ENCODE results near the gene MEF2B. TPM values are rescaled to one million over a fixed set of nuclear protein-coding genes. Genes with fewer than 3 reads are reported as not detected.

The MEF2B gene
- total and polyA plus RNA-seq, 2 experiments from 2014 or later: 7.4 to 8.3 TPM

DNA sequence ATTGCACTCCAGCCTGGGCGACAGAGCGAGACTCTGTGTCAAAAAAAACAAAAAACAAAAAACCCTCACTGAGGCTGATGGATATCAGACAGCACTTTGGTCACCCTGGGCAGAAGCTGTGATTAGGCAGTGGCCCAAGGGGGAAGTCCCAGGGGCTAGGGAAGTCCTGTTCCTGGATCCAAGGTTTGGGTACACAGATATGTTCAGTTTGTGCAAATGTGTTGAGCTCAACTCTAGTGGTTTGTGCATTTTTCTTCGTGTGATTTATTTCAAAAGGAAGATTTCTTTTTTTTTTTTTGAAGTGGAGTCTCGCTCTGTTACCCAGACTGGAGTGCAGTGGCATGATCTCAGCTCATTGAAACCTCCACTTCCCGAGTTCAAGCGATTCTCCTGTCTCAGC, 12.3 kb downstream of the MEF2B start:
- Histone ChIP-seq H4K20me1 (replicated peaks; ENCODE audit: insufficient read depth) (no peaks in the 10 kb centered on the region), H3F3A (replicated peaks; ENCODE audit: low read depth) (0 out of 2 replicates have a peak, but pooled peaks cover 4% of the 10 kb centered on the region), H3K27me3 (ENCODE audit: insufficient read depth) (no peaks in the 10 kb centered on the region), H3K79me2 (replicated peaks; ENCODE audit: insufficient read depth) (no peaks in the 10 kb centered on the region), H3K36me3 (ENCODE audit: insufficient read depth) (no peaks in the 10 kb centered on the region), H3K4me3 (no peak overlapping the region), H2AFZ (no peak overlapping the region), H3K9me2 (ENCODE audit: insufficient read depth) (no peaks in the 10 kb centered on the region), H3K4me2 (no peak overlapping the region), H3K27ac (ENCODE audit: low read depth) (no peak overlapping the region), H3K4me1 (ENCODE audit: insufficient read depth) (peaks cover 16% of the 10 kb centered on the region)
- no peak overlapping the region for H3K27ac Mint-ChIP-seq
- TF ChIP-seq JUNB (IDR thresholded peaks at IDR 0.05; ENCODE audit: unreplicated experiment) (no peak), NANOG (IDR thresholded peaks at IDR 0.05; ENCODE audit: borderline replicate concordance) (no peak), POLR2AphosphoS5 (IDR thresholded peaks at IDR 0.05; ENCODE audit: low read depth) (no peak), EZH2 (IDR thresholded peaks at IDR 0.05; ENCODE audit: low read depth, unreplicated experiment) (no peak), STAT1 (IDR thresholded peaks at IDR 0.05; ENCODE audit: unreplicated experiment) (no peak), CREB1 (CRISPR knock-in tag; IDR thresholded peaks at IDR 0.05; ENCODE audit: low read depth) (no peak), ZNF114 (CRISPR knock-in tag; IDR thresholded peaks at IDR 0.05) (no peak), ETS1 (IDR thresholded peaks at IDR 0.05) (no peak), EZH2phosphoT487 (IDR thresholded peaks at IDR 0.05; ENCODE audit: unreplicated experiment) (no peak), ZNF331 (CRISPR knock-in tag; IDR thresholded peaks at IDR 0.05; ENCODE audit: low read depth) (no peak)
- TF ChIP-seq, protein P1, sequence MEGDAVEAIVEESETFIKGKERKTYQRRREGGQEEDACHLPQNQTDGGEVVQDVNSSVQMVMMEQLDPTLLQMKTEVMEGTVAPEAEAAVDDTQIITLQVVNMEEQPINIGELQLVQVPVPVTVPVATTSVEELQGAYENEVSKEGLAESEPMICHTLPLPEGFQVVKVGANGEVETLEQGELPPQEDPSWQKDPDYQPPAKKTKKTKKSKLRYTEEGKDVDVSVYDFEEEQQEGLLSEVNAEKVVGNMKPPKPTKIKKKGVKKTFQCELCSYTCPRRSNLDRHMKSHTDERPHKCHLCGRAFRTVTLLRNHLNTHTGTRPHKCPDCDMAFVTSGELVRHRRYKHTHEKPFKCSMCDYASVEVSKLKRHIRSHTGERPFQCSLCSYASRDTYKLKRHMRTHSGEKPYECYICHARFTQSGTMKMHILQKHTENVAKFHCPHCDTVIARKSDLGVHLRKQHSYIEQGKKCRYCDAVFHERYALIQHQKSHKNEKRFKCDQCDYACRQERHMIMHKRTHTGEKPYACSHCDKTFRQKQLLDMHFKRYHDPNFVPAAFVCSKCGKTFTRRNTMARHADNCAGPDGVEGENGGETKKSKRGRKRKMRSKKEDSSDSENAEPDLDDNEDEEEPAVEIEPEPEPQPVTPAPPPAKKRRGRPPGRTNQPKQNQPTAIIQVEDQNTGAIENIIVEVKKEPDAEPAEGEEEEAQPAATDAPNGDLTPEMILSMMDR (conservative IDR thresholded peaks at IDR 0.05; ENCODE audit: low read depth in 2 of 2): no peak
- TF ChIP-seq, protein P2, sequence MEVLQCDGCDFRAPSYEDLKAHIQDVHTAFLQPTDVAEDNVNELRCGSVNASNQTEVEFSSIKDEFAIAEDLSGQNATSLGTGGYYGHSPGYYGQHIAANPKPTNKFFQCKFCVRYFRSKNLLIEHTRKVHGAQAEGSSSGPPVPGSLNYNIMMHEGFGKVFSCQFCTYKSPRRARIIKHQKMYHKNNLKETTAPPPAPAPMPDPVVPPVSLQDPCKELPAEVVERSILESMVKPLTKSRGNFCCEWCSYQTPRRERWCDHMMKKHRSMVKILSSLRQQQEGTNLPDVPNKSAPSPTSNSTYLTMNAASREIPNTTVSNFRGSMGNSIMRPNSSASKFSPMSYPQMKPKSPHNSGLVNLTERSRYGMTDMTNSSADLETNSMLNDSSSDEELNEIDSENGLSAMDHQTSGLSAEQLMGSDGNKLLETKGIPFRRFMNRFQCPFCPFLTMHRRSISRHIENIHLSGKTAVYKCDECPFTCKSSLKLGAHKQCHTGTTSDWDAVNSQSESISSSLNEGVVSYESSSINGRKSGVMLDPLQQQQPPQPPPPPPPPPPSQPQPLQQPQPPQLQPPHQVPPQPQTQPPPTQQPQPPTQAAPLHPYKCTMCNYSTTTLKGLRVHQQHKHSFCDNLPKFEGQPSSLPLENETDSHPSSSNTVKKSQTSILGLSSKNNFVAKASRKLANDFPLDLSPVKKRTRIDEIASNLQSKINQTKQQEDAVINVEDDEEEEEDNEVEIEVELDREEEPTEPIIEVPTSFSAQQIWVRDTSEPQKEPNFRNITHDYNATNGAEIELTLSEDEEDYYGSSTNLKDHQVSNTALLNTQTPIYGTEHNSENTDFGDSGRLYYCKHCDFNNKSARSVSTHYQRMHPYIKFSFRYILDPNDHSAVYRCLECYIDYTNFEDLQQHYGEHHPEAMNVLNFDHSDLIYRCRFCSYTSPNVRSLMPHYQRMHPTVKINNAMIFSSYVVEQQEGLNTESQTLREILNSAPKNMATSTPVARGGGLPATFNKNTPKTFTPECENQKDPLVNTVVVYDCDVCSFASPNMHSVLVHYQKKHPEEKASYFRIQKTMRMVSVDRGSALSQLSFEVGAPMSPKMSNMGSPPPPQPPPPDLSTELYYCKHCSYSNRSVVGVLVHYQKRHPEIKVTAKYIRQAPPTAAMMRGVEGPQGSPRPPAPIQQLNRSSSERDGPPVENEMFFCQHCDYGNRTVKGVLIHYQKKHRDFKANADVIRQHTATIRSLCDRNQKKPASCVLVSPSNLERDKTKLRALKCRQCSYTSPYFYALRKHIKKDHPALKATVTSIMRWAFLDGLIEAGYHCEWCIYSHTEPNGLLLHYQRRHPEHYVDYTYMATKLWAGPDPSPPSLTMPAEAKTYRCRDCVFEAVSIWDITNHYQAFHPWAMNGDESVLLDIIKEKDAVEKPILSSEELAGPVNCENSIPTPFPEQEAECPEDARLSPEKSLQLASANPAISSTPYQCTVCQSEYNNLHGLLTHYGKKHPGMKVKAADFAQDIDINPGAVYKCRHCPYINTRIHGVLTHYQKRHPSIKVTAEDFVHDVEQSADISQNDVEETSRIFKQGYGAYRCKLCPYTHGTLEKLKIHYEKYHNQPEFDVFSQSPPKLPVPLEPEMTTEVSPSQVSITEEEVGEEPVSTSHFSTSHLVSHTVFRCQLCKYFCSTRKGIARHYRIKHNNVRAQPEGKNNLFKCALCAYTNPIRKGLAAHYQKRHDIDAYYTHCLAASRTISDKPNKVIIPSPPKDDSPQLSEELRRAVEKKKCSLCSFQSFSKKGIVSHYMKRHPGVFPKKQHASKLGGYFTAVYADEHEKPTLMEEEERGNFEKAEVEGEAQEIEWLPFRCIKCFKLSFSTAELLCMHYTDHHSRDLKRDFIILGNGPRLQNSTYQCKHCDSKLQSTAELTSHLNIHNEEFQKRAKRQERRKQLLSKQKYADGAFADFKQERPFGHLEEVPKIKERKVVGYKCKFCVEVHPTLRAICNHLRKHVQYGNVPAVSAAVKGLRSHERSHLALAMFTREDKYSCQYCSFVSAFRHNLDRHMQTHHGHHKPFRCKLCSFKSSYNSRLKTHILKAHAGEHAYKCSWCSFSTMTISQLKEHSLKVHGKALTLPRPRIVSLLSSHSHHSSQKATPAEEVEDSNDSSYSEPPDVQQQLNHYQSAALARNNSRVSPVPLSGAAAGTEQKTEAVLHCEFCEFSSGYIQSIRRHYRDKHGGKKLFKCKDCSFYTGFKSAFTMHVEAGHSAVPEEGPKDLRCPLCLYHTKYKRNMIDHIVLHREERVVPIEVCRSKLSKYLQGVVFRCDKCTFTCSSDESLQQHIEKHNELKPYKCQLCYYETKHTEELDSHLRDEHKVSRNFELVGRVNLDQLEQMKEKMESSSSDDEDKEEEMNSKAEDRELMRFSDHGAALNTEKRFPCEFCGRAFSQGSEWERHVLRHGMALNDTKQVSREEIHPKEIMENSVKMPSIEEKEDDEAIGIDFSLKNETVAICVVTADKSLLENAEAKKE (CRISPR knock-in tag; IDR thresholded peaks at IDR 0.05): no peak
- TF ChIP-seq, protein P3, sequence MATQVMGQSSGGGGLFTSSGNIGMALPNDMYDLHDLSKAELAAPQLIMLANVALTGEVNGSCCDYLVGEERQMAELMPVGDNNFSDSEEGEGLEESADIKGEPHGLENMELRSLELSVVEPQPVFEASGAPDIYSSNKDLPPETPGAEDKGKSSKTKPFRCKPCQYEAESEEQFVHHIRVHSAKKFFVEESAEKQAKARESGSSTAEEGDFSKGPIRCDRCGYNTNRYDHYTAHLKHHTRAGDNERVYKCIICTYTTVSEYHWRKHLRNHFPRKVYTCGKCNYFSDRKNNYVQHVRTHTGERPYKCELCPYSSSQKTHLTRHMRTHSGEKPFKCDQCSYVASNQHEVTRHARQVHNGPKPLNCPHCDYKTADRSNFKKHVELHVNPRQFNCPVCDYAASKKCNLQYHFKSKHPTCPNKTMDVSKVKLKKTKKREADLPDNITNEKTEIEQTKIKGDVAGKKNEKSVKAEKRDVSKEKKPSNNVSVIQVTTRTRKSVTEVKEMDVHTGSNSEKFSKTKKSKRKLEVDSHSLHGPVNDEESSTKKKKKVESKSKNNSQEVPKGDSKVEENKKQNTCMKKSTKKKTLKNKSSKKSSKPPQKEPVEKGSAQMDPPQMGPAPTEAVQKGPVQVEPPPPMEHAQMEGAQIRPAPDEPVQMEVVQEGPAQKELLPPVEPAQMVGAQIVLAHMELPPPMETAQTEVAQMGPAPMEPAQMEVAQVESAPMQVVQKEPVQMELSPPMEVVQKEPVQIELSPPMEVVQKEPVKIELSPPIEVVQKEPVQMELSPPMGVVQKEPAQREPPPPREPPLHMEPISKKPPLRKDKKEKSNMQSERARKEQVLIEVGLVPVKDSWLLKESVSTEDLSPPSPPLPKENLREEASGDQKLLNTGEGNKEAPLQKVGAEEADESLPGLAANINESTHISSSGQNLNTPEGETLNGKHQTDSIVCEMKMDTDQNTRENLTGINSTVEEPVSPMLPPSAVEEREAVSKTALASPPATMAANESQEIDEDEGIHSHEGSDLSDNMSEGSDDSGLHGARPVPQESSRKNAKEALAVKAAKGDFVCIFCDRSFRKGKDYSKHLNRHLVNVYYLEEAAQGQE (IDR thresholded peaks at IDR 0.05; ENCODE audit: unreplicated experiment): no peak
- H3K9me3 Mint-ChIP-seq: peaks cover 3% of the 10 kb centered on the region
- H3K4me3 Mint-ChIP-seq: no peak overlapping the region
- H3K4me1 Mint-ChIP-seq: peaks cover 19% of the 10 kb centered on the region
- peaks cover 11% of the 10 kb centered on the region for H3K27me3 Mint-ChIP-seq (ENCODE audit: insufficient read depth, low read depth, poor library complexity)
- H3K36me3 Mint-ChIP-seq (ENCODE audit: low read depth): peaks cover 22% of the 10 kb centered on the region
- DNase-seq (ENCODE audit: low spot score) (no peak), ATAC-seq (no peak)
